ENCODE results near the gene CNOT1. TPM values are rescaled to one million over a fixed set of nuclear protein-coding genes. Genes with fewer than 3 reads are reported as not detected.

Gene CNOT1
- total and polyA plus RNA-seq, 7 donors: 57.6 to 112 (median 88.0) TPM

DNA sequence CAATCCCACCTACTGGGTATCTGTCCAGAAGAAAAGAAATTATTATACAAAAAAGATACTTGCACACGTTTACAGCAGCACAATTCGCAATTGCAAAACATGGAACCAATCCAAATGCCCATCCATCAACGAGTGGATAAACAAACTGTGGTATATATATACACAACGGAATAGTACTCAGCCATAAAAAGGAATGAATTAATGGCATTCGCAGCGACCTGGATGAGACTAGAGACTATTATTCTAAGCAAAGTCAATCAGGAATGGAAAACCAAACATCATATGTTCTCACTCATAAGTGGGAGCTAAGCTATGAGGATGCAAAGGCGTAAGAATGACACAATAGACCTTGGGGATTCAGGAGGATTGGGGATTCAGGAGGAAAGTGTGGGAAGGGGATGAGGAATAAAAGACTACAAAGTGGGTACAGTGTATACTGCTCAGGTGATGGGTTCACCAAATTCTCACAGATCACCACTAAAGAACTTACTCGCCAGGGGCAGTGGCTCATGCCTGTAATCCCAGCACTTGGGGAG is 21.0 kb downstream of the CNOT1 start:
- Histone ChIP-seq H3K9me3 (no peaks in the 10 kb centered on the region), H3K27me3 (ENCODE audit: insufficient read depth in 3 of 3, low read length in 2 of 3) (no peaks in the 10 kb centered on the region), H3K27ac (no peak overlapping the region), H3K36me3 (ENCODE audit: insufficient read depth in 1 of 2, low read depth in 1 of 2) (peaks cover 0 to 24% of the 10 kb centered on the region in 2 donors), H3K4me1 (no peaks in the 10 kb centered on the region), H3K4me3 (no peak overlapping the region)
- TF ChIP-seq, protein P1, sequence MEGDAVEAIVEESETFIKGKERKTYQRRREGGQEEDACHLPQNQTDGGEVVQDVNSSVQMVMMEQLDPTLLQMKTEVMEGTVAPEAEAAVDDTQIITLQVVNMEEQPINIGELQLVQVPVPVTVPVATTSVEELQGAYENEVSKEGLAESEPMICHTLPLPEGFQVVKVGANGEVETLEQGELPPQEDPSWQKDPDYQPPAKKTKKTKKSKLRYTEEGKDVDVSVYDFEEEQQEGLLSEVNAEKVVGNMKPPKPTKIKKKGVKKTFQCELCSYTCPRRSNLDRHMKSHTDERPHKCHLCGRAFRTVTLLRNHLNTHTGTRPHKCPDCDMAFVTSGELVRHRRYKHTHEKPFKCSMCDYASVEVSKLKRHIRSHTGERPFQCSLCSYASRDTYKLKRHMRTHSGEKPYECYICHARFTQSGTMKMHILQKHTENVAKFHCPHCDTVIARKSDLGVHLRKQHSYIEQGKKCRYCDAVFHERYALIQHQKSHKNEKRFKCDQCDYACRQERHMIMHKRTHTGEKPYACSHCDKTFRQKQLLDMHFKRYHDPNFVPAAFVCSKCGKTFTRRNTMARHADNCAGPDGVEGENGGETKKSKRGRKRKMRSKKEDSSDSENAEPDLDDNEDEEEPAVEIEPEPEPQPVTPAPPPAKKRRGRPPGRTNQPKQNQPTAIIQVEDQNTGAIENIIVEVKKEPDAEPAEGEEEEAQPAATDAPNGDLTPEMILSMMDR (IDR thresholded peaks at IDR 0.05): no peak
- no peak for ATAC-seq
- WGBS, 3 donors: 78 to 90% (median 86%) methylated on average over 8 of the region's 8 CpGs
- intact Hi-C loops (cut with DNase I): no loop called here
- DNase-seq: no peak

DNA sequence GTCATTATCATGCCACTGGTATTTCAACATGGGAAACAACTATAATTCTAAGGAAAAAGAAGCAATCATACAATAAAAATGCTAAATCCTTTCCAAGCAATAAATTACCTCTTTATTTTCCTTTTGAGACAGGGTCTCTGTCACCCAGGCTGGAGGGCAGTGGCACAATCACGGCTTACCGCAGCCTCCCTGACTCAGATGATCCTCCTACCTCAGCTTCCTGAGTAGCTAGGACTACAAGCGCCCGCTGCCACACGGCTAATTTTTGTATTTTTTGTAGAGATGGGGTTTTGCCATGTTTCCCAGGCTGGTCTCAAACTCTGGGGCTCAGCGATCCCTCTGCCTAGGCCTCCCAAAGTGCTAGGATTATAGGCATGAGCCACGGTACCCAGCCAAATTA is 24.1 kb downstream of the CNOT1 start:
- DNase-seq (no peak), ATAC-seq (no peak)
- TF ChIP-seq, protein P1 (IDR thresholded peaks at IDR 0.05): no peak
- no peaks in the 10 kb centered on the region for H3K9me3 ChIP-seq
- WGBS, 3 donors: 93 to 95% (median 94%) methylated on average over 7 of the region's 7 CpGs
- H3K36me3 ChIP-seq (ENCODE audit: insufficient read depth in 1 of 2, low read depth in 1 of 2): peaks cover 0 to 16% of the 10 kb centered on the region in 2 donors
- no peak overlapping the region for H3K4me3 ChIP-seq
- no peaks in the 10 kb centered on the region for H3K27me3 ChIP-seq (ENCODE audit: insufficient read depth in 3 of 3, low read length in 2 of 3)
- H3K27ac ChIP-seq: no peak overlapping the region
- intact Hi-C loops (cut with DNase I): no loop called here
- H3K4me1 ChIP-seq: no peaks in the 10 kb centered on the region

DNA sequence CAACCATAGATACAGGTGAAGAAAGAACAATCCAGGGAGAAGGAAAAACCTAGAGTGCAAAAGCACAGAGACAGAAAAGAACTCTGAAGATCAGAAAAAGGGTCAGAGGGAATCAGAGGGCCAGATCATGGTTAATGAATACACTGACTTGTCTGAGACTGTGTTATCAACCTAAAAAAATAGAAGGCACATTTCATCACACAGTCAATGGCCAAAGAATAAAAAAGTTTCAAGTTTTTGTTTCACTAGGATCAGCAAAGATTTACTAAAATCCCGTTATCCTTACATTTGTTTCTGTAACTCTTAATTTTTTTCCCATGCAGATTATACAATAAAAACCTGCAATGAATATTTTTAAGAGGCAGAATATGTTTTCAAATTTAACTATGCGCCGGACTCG is 38.5 kb downstream of the CNOT1 start:
- no peaks in the 10 kb centered on the region for H3K9me3 ChIP-seq
- intact Hi-C loops (cut with DNase I): no loop called here
- no peak for ATAC-seq
- no peaks in the 10 kb centered on the region for H3K27me3 ChIP-seq (ENCODE audit: insufficient read depth in 3 of 3, low read length in 2 of 3)
- 69 to 84% (median 70%) methylated on average over 4 of the region's 4 CpGs for WGBS, 3 donors
- TF ChIP-seq, protein P1 (IDR thresholded peaks at IDR 0.05): no peak
- no peak for DNase-seq
- peaks cover 11 to 94% of the 10 kb centered on the region in 2 donors for H3K36me3 ChIP-seq (ENCODE audit: insufficient read depth in 1 of 2, low read depth in 1 of 2)
- H3K4me1 ChIP-seq: no peaks in the 10 kb centered on the region
- H3K27ac ChIP-seq: no peak overlapping the region
- H3K4me3 ChIP-seq: no peak overlapping the region

DNA sequence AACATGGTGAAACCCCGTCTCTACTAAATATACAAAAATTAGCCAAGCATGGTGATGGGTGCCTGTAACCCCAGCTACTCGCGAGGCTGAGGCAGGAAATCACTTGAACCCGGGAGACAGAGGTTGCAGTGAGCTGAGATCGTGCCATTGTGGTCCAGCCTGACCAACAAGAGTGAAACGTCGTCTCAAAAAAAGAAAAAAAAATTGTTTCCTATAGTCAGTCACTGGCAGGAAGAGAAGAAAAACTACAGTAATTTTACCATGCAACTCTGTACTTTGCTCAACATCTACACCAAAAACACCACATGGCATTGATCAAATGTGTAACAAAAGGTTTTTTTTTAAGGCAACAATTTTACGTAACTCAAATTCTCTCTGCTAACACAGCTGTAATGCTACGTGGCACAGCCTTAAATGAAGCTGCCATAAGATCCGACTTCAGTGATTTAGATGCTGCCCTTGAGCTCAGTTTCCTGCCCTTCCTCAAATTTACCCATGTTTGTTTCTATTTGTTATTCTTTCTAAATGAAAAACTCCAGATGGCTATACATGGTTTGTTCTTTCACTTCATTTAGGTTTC is 40.2 kb downstream of the CNOT1 start:
- 65 to 74% (median 72%) methylated on average over 10 of the region's 10 CpGs for whole genome bisulfite sequencing, 3 donors
- peaks cover 16 to 97% of the 10 kb centered on the region in 2 donors for H3K36me3 ChIP-seq (ENCODE audit: insufficient read depth in 1 of 2, low read depth in 1 of 2)

More for the DNA sequence above, 40.2 kb downstream of the CNOT1 start:
- intact Hi-C loops (cut with DNase I): no loop called here
- H3K27ac ChIP-seq: no peak overlapping the region
- no peak overlapping the region for H3K4me3 ChIP-seq
- TF ChIP-seq, protein P1 (IDR thresholded peaks at IDR 0.05): no peak
- ATAC-seq: no peak
- DNase-seq: no peak
- H3K4me1 ChIP-seq: no peaks in the 10 kb centered on the region
- H3K27me3 ChIP-seq (ENCODE audit: insufficient read depth in 3 of 3, low read length in 2 of 3): no peaks in the 10 kb centered on the region
- no peaks in the 10 kb centered on the region for H3K9me3 ChIP-seq

Measured in psoas muscle (tissue), 8 donors.